ENCODE data around the gene TTLL12.

Gene TTLL12

DNA sequence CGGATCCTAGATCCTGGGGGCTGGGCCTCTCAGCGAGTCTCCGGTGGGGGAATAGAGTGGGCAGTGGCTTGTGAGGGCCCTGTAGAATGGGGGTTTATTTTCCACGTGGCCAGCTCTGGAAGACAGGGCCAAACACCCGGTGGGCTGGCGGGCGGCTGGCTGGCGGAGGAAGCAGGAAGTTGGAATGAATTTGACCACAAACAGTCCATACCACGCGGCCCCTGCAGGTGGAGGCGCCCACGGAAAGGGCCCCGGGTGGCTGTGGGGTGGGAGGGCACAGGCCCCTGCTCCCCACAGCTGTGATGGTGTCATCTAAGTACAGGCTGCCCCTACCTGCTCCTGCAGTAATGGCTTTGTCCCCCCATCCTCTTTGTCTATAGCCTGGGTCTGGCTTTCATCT, 58.8 kb downstream of the TTLL12 start:
- no peak for DNase-seq (ENCODE audit: low read depth in 2 of 2)

DNA sequence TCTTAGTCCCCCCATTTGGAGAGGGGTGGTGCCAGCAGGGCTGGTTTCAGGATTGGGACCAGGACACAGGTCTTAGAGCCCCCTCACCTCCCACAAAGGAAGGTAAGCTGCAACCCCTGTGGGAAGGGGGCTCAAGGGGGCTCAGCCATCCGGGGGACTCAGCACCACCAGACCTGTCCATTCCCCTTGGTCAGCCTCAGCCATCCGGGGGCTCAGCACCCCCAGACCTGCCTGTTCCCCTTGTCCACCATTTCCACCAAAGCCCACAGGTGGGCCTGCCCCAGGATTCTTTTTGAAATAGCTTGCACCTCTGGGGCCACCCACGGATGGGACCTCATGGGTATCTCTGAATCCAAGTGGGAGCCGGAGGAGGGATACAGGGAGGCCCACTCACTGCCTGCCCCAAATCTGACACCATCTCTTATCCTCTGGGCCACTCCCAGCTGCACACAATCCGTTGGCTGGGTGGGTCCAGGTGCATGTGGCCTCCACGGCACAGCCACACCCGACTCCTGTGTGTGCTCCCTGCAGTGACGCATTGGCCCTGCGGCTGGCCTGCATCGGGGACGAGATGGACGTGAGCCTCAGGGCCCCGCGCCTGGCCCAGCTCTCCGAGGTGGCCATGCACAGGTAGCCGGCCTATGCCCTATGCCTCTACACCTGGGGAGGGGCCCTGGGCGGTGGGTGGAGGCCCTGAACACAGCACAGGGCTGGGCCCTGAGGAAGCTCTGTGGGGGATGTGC, 59.6 kb downstream of the TTLL12 start:
- DNase-seq (ENCODE audit: low read depth in 2 of 2): no peak

DNA sequence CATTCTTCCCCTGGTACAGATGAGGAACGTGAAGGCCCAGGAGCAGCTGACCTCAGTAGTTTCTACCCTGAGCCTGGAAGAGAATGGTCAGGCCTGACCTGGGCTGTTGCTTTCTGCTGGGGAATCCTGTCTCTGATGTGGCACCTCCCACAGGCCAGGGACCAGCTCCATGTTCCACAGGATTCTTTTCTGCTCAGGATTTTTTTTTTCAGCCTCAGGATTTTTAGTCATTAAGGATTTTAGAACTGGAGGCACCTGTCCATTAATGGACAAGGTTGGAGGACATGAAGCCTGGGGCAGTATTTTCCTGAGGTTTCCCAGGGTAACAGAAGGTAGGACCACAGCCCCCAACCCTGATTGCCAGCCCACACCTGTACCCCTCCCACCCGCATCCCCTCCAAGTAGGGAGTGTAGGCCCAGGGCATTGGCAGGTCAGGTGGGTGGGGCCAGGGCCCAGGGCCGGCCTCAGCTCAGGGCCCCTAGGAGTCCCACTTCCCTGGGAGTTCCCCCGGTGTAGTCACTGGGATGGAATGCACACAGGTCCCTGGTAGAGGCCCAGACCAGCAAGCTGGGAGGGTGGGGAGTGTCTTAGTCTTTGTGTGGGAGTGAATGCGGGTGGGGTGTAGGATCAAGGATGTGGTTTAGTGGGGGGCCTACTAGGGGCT, 60.3 kb downstream of the TTLL12 start:
- DNase-seq (ENCODE audit: low read depth in 2 of 2): no peak

DNA sequence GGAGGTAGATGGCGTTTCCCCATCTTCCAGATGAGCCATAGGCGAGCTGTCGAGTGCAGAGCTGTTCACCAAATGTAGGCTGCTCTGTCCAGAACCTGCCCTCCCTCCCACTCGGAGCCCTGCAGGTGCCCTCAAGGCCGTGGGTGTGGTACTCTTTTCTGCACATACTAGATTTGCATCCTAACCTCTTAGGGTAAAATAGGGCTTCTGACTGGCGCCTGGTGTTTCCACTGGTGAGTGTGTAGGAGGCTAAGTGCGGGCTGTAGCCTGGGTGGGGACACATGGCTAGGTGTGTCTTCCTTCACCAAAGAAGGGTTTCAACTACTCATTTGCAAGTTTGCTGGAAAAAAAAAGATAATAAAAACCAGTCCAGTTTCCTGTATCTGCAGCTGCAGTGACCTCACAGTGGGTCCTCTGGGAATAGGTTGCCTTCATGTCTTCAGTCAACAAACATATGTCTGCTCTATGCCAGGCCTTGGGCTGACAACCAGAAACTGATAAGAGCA, 67.9 kb downstream of the TTLL12 start:
- no peak for DNase-seq (ENCODE audit: low read depth in 2 of 2)

DNA sequence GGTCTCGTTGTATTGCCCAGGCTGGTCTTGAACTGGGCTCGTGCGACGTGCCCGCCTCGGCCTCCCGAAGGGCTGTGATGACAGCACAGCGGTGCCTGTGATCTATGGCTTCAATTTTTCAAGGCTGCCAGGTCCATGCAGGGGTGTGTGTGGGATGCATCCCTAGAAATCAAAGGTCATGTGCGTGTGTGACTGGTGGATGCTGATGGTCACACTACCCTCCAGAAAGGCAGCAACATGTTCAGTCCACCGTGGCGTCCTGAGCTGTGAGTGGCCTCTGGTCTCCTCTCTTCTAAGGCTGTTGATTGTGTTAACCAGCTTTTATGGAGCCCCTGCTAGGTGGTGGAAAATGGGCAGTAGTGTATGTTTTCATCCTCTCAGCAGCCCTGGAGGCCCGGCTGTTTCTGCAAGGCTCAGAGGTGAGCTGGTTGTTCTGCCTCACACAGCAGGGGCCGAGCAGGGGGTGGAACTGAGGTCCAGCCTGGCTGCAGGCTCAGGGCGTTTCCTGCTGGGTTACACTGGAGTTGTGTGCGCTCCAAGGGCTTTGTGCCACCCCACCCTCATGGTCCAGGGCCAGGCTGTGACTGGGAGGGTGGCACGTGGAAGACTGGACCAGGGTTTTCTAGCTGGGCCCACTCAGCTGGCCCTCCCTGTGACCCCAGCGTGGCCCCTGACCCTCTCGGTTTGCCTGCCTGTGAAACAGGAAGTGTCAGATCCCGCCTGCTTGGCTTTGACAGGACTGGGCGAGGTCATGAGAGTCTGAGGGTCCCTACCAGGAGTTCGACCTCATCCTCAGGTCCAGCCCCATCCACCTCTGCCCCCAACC, 68.7 kb downstream of the TTLL12 start:
- no peak for DNase-seq (ENCODE audit: low read depth in 2 of 2)

DNA sequence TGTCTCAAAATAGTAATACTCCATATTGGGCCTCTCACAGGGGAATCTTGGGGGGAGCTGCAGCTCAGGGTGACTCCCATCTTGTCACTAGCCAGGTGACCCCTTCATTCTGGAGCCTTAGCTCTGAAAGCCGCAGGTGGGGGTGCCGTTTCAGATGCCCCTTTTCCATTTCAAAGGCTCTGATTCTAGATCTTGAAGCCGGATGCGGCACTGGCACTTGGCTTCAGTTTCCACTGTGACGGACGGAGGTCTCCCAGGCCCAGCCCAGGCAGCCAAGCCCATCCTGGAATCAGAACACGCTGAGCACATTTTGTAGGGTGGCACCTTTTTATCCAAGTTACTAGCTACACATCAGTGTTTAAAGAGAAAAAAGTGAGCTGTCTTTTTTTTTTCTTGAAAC, 70.0 kb downstream of the TTLL12 start:
- no peak for DNase-seq (ENCODE audit: low read depth in 2 of 2)
